WI38 (cell line): ENCODE results near the gene DOCK1.

Experiments
- H3K4me3 ChIP-seq: 2 replicates; pipeline ENCODE4 v1.5.1; 2011; ENCODE audit warnings: low read depth, mild to moderate bottlenecking, control low read depth, low read length
- CTCF ChIP-seq: IDR thresholded peaks from 2 replicates; pipeline ENCODE4 v1.5.1; 2012; ENCODE audit warnings: low read depth, mild to moderate bottlenecking, control low read depth, low read length

Gene DOCK1

GRCh38 chr10:127447197-127447596 lies 542.0 kb downstream of the DOCK1 start:
- H3K4me3 ChIP-seq: no peak overlapping the region
- TF ChIP-seq CTCF: no peak

GRCh38 chr10:127449490-127449889 lies 544.3 kb downstream of the DOCK1 start:
- no peak for TF ChIP-seq CTCF
- no peak overlapping the region for H3K4me3 ChIP-seq

GRCh38 chr10:127450644-127451043 lies 545.4 kb downstream of the DOCK1 start:
- TF ChIP-seq CTCF: no peak

GRCh38 chr10:127451628-127452027 lies 546.4 kb downstream of the DOCK1 start:
- TF ChIP-seq CTCF: no peak
- H3K4me3 ChIP-seq: no peak overlapping the region

More at GRCh38 chr10:127450644-127451043, 545.4 kb downstream of the DOCK1 start:
- no peak overlapping the region for H3K4me3 ChIP-seq

- no peak overlapping the region for H3K4me3 ChIP-seq
- TF ChIP-seq CTCF: no peak
These were observed 547.3 kb downstream of the DOCK1 start for GRCh38 chr10:127452568-127452967.

- no peak for TF ChIP-seq CTCF
- no peak overlapping the region for H3K4me3 ChIP-seq
These were observed 548.5 kb downstream of the DOCK1 start for GRCh38 chr10:127453706-127454105.

- no peak overlapping the region for H3K4me3 ChIP-seq
- no peak for TF ChIP-seq CTCF
These were observed 550.9 kb downstream of the DOCK1 start for GRCh38 chr10:127456122-127456521.
